Activated CD8-positive, alpha-beta memory T cell treated with anti-CD3 and anti-CD28 coated beads for 36 hours (primary cell): Measurements from ENCODE around the gene ZNF79. TPM values are rescaled to one million over a fixed set of nuclear protein-coding genes. Genes with fewer than 3 reads are reported as not detected.
"Not testable (repeated sequence)": the region's sequence is repeated elsewhere in the genome, so short reads cannot be mapped to it uniquely, and the experiment has no call there.

Experiments used
- CTCF ChIA-PET: fragments of 350-600 bp; sonication (Branson Sonifier 250); formaldehyde crosslinking; loops from one replicate; lab custom pipeline; 2021; ENCODE audit warnings: antibody characterized with exemption; lab: Charles Lee
- POLR2A ChIA-PET: fragments of 350-600 bp; sonication (Branson Sonifier 250); formaldehyde crosslinking; loops from one replicate; lab custom pipeline; 2021; ENCODE audit warnings: antibody characterized with exemption; lab: Charles Lee
- total RNA-seq, 2 experiments: library from RNA; stranded (reverse); gene quantifications; one replicate each; pipeline ENCODE4 v1.2.3, GENCODE V29; 2021

The ZNF79 gene
- total RNA-seq, 2 experiments from 2014 or later: 14.3 to 16.0 TPM

- POLR2A ChIA-PET: interaction anchor here (0.7 to 1.3 kb wide), 4 partner anchors 22 to 341 kb away, joined by 3 to 5 read pairs (median 4); partner anchors contain the start of gene ZNF79
- CTCF ChIA-PET: no interaction called here
Observed at GRCh38 chr9:127446713-127447415, 22.7 kb downstream of the ZNF79 start.

- ChIA-PET CTCF (no interaction called here), POLR2A (interaction anchor here (0.6 to 1.0 kb wide), 5 partner anchors 18 to 340 kb away, joined by 3 to 4 read pairs (median 3); no protein-coding TSS in a partner anchor)
Observed at GRCh38 chr9:127447416-127448111, 23.4 kb downstream of the ZNF79 start.

- CTCF ChIA-PET: interaction anchor here (0.8 kb wide), 1 partner anchor 10 kb away, joined by 3 read pairs; no protein-coding TSS in a partner anchor
- POLR2A ChIA-PET: interaction anchor here (0.7 kb wide), 1 partner anchor 23 kb away, joined by 3 read pairs; no protein-coding TSS in a partner anchor
Observed at GRCh38 chr9:127448112-127448805, 24.1 kb downstream of the ZNF79 start.

GRCh38 chr9:127449332-127449966 is 25.3 kb downstream of the ZNF79 start:
- POLR2A ChIA-PET: interaction anchor here (1.4 to 3.6 kb wide), 2 partner anchors 26 to 286 kb away, joined by 3 to 27 read pairs; partner anchors contain the start of genes TOR2A and ZNF79

GRCh38 chr9:127450243-127450760 is 26.1 kb downstream of the ZNF79 start:
- POLR2A ChIA-PET: interaction anchor here (0.7 to 3.6 kb wide), 7 partner anchors 13 to 455 kb away, joined by 3 to 27 read pairs (median 4); partner anchors contain the start of genes SLC2A8, TOR2A and ZNF79
- CTCF ChIA-PET: interaction anchor here (0.6 kb wide), 1 partner anchor 140 kb away, joined by 4 read pairs; no protein-coding TSS in a partner anchor

More at GRCh38 chr9:127449332-127449966, 25.3 kb downstream of the ZNF79 start:
- CTCF ChIA-PET: interaction anchor here (0.6 kb wide), 1 partner anchor 141 kb away, joined by 4 read pairs; no protein-coding TSS in a partner anchor

- CTCF ChIA-PET: interaction anchor here (0.5 to 1.3 kb wide), 4 partner anchors 54 to 140 kb away, joined by 3 to 4 read pairs (median 3); partner anchors contain the start of gene SLC2A8
- POLR2A ChIA-PET: interaction anchor here (0.5 to 3.6 kb wide), 11 partner anchors 12 to 465 kb away, joined by 3 to 27 read pairs (median 4); partner anchors contain the start of genes SLC2A8, TOR2A and ZNF79
Observed at GRCh38 chr9:127450830-127451607, 26.8 kb downstream of the ZNF79 start, which contains the start of the genes LRSAM1 and RPL12. Gene LRSAM1 (plus strand): TSS chr9:127451510. CDS start chr9:127454528, 3,018 bp downstream. Gene RPL12 (minus strand): TSS chr9:127451406. CDS start chr9:127451317, 89 bp downstream.

GRCh38 chr9:127451608-127451857 is 27.4 kb downstream of the ZNF79 start:
- POLR2A ChIA-PET: interaction anchor here (0.5 to 3.6 kb wide), 7 partner anchors 11 to 465 kb away, joined by 3 to 27 read pairs (median 5); partner anchors contain the start of gene ZNF79
- CTCF ChIA-PET: interaction anchor here (0.5 to 1.3 kb wide), 4 partner anchors 54 to 140 kb away, joined by 3 to 4 read pairs (median 3); partner anchors contain the start of gene SLC2A8

GRCh38 chr9:127451858-127452656 is 27.9 kb downstream of the ZNF79 start:
- ChIA-PET POLR2A (interaction anchor here (0.6 to 3.6 kb wide), 7 partner anchors 8 to 464 kb away, joined by 3 to 27 read pairs (median 3); partner anchors contain the start of gene ZNF79), CTCF (interaction anchor here (0.5 to 1.3 kb wide), 3 partner anchors 55 to 141 kb away, joined by 3 to 4 read pairs (median 3); partner anchors contain the start of gene SLC2A8)

GRCh38 chr9:127452691-127453090 is 28.5 kb downstream of the ZNF79 start:
- POLR2A ChIA-PET: interaction anchor here (0.7 to 3.6 kb wide), 3 partner anchors 9 to 1201 kb away, joined by 3 to 27 read pairs (median 4); partner anchors contain the start of gene ZNF79
- CTCF ChIA-PET: no interaction called here

- ChIA-PET CTCF (interaction anchor here (0.6 kb wide), 2 partner anchors 19 to 298 kb away, joined by 3 read pairs; no protein-coding TSS in a partner anchor), POLR2A (no interaction called here)
Observed at GRCh38 chr9:127455324-127455992, 31.3 kb downstream of the ZNF79 start.

- CTCF ChIA-PET: no interaction called here
- POLR2A ChIA-PET: no interaction called here
Observed at GRCh38 chr9:127457191-127457878, 33.2 kb downstream of the ZNF79 start.

GRCh38 chr9:127458921-127459320 is 34.7 kb downstream of the ZNF79 start:
- ChIA-PET CTCF (no interaction called here), POLR2A (no interaction called here)

- CTCF ChIA-PET: no interaction called here
Observed at GRCh38 chr9:127463382-127463781, 39.2 kb downstream of the ZNF79 start.

GRCh38 chr9:127463911-127464310 is 39.7 kb downstream of the ZNF79 start:
- ChIA-PET POLR2A (no interaction called here), CTCF (no interaction called here)

More at GRCh38 chr9:127463382-127463781, 39.2 kb downstream of the ZNF79 start:
- POLR2A ChIA-PET: interaction anchor here (1.2 kb wide), 1 partner anchor 12 kb away, joined by 6 read pairs; the partner anchor contains the start of genes LRSAM1 and RPL12

- POLR2A ChIA-PET, CTCF ChIA-PET: not testable (repeated sequence)
Observed at GRCh38 chr9:127466407-127466917, 42.3 kb downstream of the ZNF79 start.
